T-helper 2 cell (primary cell): ENCODE data around the gene FETUB.

ENCODE experiments used
- DNase-seq, 5 experiments: peaks; one replicate each; pipeline versions ENCODE4 v3.0.0 to v3.0.0-alpha.2; 2012 to 2022

Gene FETUB

DNA sequence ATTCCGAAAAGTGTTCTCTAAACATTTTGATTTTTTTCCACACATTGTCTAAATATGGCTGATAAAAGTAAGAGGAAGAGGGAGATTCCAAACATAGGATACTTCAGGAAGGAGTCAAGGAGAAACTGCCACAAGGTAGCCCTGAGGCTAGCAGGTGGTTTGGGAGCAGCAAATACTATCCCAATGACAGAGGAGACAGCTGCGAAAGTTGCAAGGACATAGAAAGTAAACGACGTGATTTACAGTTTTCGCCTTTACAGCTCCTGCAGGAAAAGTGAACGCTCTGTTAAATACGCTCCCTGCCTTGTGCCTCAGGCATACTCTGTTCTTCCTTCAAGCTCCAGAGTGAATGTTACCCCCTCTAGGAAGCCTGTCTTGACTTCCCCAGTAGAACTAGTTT is 3.7 kb upstream of the FETUB start:
- DNase-seq, result no peak

DNA sequence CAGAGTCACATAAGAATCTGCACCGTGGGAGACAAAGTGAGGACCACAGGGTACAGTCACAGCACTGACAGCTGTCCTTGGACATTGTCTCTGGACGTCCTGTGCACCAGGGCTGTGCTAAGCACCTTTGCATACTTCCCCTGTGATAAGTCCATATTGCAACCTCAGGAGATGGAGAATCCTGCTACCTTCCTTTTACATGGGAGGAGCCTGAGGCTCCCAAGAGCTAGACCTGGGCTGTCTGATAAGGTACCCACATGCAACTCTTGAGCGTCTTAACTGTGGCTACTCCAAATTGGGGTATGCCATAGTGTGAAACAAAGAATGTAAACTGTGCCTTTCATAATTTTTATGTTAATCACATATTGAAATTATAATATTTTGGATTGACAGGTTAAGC is 2.5 kb upstream of the FETUB start:
- DNase-seq, result no peak

DNA sequence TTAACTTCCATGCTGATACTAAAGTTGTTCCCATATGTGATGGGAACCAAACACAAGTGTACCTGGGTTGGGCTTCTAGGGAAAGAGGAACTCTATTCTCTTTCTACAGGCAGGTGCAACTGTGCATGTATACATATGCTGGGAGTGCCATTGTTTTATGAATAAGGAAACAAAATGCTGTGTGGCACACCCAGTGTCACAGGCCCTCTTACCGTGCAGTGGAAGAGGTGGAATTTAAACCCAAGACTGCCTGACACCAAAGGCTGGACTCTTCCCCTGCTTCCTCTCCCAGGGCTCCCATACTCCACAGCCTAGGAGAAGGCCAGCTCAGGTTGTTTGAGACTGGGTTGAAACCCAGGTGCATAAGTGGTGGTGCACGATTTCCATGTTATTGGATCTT is 1.9 kb upstream of the FETUB start:
- DNase-seq, result no peak

DNA sequence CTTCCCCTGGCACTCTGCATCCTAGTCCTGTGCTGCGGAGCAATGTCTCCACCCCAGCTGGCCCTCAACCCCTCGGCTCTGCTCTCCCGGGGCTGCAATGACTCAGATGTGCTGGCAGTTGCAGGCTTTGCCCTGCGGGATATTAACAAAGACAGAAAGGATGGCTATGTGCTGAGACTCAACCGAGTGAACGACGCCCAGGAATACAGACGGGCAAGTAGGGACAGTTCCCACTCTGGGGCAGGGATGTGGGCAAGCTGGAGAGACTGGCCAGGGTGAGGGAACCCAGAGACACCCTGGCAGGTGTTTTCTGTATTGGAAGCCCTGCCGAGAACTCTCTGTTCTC is 247 bp downstream of the FETUB start:
- DNase-seq, result no peak

DNA sequence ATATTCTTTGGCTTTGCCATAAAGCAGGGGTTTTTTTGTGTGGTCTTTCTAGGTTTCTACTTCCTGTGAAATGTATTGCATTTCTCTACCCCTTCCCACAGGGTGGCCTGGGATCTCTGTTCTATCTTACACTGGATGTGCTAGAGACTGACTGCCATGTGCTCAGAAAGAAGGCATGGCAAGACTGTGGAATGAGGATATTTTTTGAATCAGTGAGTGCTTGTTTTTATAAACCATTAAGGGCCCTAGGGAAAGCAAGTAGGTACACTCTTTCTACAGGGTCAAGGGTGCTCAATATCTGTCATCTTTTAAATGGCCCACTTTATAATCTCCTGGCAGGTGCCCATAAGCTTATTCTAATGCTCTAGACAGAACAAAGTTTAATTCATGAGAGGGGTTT is 730 bp downstream of the FETUB start:
- DNase-seq, result no peak

DNA sequence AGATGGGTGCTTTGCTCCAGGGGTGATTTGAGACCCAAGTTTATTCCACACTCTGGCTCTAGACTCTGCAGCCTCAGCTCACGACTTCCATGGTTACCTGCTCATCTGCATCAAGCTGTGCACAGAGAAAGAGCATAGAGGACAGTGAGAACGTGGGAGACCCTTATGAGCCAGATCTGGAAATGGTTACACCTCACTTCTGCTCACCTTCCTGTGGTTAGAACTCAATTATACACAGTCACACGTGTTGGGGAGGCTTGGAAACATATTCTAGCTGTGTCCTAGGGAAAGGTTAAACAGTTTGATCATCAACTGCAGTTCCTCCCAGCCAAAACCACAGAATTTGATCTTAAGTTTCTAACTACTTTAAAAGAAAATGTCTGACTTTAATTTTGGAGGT is 1.8 kb downstream of the FETUB start:
- DNase-seq, result no peak

DNA sequence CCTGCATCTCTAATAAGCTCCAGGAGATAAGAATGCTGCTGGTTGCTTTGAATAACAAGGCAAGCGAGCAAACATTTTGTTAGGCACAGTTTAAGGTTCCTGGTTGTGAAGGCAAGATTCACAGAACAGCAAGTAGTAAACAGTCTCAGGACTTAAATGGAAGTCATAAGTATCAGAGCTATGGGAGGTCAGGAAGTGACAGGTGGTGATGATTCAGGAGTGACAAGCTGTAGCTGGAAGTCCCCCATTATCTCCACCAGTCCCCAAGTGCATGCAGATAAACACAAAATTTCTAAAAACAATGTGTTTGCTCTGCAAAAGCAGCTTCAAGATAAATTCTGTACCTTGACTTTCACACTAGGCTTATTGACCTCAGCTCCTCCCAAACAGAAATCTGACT is 3.3 kb downstream of the FETUB start:
- no peak for DNase-seq

DNA sequence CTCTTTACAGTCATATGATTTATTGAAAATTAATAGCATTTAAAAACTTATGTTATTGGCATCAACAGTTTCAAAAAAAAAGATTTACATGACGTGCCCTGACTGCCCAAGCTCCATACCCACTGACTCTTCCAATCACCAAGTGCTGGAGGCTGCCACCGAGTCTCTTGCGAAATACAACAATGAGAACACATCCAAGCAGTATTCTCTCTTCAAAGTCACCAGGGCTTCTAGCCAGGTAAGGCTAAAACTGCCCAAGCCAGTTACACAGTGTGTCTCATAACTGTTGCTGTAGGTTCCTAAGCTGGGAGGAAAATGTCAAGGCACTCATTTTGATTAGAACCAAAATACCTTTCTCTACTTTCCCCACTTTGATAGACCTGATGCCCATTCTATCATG is 4.5 kb downstream of the FETUB start:
- DNase-seq, result no peak

DNA sequence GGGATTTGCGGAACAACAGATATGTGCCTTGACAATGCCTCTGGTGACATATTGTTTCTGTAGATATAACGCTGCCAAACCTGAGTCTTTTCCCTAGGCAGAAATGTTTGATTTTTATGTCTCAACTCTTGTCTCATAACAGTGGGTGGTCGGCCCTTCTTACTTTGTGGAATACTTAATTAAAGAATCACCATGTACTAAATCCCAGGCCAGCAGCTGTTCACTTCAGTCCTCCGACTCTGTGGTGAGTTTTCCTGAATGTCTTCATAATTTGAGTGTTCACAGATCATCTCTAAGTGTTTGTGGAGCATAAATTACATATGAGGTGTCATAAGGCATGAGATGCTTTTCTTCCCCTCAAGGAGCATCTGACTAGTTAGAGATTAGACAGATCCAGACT is 5.9 kb downstream of the FETUB start:
- no peak for DNase-seq

DNA sequence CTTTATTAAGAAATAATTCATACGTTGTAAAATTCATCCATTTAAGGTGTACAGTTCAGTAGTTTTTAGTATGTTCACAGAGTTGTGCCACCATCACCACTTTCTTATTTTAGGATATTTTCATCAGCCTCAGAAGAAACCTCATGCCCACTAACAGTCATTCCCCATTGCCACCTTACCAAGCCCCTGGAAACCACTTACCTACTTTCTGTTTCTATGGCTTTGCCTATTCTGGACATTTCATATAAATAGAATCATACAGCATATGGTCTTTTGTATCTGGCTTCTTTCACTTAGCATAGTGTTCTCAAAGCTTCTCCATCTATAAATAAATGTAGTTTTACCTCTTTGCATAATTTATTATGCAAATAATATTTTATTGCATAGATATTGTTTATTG is 6.6 kb downstream of the FETUB start:
- DNase-seq, result no peak

DNA sequence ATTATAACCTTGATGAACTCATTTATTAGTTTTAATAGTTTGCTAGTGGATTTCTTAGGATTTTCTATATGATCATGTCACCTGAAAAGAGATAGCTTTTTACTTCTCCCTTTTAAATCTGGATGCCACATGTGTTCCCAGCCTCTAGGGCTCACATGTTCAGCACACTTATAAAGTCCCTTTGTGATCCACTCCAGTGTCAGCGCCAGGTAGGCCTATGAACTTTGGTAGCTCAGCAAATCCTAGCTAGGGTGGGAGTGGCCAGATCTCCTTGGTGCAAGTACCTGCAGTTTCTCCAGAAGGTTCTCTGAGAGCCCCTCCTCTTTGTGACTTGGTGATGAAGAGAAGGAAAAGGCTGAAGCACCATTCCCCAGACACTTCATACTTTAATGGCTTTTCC is 8.7 kb downstream of the FETUB start:
- no peak for DNase-seq

DNA sequence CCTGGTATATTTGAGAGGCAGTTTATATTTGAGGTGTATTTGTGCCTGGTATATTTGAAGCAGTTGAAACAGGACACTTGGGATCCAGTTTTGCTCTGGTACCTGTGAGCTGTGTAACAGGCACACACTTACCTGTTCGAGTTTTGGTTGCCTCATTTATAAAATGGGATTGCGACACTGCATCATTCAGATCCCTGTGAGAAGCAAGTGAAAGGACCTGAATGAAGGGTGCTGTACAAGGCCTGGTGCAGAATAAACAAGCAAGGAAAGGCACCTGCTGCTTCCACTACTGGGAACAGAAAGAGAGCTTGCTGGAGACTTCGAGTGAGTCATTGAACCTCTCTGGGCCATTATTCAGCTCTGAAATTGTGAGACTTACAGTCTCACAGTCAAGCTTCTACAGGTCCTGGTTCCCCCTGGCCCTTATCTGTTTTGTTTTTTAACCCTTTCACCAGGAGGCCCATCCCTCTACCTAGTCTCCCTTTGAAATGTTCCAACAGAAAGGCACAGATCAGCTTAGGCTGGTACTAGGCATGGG is 11.5 kb downstream of the FETUB start:
- no peak for DNase-seq

DNA sequence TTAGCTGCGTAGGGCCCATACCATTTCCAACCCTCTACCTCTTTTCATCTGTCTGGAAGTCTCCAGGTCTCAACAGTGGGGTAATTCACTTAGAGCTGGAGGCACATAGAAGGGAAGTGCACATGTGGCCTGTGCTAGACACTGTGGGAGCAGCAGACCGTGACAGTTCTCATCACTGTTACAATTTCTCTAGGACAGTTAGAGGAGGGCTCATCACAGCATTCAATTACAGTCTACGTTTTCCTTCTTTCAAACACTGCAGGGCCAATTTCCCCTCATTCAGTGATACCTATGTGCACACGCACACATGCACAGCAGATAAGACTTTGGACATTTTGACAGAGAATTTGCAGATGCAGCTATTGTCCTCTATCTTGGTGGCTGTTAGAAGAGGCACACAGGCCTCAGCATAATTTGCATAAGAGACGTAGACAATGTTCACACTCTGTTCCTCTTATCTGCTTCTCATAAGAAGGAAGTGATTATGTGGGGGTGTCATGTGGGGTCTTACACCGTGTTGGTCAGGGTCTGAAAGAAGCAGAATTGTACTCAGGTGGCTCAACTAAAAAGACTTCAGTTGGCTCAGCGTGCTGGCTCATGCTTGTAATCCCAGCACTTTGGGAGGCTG is 13.0 kb downstream of the FETUB start:
- no peak for DNase-seq

DNA sequence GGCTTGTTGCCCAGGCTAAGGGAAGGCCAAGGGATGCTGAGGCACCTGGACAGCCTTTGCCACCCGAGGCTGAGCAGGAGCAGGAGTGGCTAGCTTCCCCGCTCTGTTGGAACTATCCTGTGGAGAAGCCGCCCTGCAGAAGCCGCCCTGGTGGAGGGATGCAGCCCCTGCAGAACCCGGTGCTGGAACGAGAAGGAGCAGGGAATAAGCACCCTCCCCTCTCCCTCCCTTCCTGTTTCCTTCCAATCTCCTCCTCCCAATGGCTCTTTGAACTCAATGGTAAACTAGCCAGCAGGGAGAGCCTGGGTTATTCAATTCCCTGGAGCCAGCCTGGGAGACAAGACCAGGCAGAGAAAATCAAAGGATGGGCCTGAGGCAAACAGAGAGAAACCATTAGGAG is 13.8 kb downstream of the FETUB start:
- no peak for DNase-seq

DNA sequence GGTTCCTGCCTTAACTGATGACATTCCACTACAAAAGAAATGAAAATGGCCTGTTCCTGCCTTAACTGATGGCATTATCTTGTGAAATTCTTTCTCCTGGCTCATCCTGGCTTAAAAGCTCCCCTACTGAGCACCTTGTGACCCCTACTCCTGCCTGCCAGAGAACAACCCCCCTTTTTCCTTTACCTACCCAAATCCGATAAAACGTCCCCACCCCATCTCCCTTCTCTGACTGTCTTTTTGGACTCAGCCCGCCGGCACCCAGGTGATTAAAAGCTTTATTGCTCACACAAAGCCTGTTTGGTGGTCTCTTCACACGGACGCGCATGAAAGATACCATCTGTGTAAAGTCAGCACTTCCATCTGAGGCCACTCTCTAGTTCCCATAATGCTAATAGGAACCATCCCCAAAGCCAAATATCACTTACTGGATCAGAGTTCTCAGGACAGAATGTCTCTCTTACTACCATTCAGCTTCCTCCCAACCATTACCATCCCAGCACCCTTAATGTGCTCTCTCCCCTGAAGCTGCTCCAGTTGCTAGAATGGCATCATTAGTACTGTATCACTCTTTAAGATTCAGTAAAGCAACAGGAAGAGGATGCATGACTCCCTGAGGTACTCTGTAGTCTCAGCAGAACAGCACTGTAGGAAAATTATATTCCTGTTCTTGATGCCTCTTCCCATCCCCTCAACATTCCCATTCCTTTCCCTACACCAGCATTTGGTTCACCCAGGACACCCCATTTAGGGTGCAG is 23.3 kb downstream of the FETUB start:
- DNase-seq, result no peak

DNA sequence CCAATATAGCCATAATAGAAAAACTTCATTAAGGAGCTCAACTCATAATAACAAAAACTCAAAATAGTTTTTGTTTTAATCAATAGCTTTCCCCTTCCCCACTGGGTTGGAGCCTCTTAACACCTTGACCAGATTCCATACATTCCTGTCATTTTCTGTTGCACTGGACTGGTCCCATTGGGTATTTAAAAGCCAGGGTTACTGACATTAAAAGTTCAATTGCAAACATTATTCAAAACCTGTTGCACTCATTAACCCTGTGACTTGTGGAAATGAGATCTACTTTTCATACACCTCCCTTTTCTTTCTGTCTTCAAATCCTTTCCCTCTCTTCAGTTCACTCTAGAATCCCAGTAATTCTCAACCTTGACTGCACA is 23.9 kb downstream of the FETUB start:
- no peak for DNase-seq

DNA sequence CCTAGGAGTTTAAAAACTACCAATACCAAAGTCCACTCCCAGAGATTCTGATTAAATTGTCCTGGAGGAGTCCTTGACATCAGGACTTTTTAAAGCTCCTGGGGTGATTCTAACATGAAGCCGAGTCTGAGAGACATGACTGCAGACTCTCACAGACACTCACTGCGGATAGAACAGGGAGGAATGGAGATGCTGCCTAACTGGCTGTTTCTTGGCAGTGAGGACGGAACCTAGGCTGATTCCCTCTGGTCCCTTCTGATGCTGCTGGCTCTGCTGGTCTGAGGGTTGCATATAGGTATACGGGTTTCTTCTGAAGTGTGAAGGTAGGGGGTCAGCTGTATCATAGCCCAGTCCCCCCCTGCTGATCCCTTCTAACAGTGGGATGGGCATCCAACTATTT is 24.3 kb downstream of the FETUB start:
- DNase-seq, result no peak

DNA sequence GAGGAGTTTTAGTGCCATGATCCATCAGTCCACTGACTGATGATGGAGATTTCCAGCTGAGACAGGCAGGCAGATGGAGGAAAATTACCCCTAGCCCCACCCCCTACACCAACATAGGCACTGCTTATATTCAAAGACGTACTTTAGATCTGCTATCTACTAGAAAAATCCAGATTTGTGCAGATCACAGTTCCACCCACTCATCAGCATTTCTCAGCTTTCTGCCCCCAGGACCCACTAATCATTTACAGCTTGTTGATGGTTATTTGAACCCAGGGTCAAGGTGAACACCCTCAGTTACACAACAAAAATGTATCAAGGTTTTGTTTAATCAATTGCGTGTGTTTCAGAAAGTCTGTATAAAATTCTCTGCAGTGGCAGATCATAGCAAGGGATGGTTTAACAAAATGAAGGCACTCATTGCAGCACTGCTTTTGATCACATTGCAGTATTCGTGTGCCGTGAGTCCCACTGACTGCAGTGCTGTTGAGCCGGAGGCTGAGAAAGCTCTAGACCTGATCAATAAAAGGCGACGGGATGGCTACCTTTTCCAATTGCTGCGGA is 25.5 kb downstream of the FETUB start, which contains the start of gene HRG:
TSS of gene HRG (plus strand) at position 390 of the 564 bp plus-strand sequence. CDS start at position 408, 18 bp downstream.
- DNase-seq, result no peak

DNA sequence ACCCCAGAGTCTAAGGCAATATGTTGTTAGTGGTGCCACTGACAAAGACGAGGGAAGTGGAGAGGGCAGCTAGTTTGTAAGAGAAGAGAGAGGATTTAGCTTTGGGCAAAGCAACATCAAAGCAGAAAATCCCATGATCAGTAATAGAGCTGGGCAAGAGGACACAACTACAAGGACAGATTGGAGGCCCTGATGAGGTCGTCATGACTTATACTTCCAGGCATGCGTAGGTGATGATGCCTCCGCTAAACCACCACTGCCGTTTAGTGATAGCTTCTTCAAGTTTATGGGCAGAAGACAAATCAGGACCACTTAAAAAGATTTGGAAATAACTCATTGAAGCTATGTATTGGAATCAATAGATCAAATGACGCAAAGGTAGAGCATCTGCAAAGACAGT is 28.2 kb downstream of the FETUB start:
- DNase-seq, result no peak

DNA sequence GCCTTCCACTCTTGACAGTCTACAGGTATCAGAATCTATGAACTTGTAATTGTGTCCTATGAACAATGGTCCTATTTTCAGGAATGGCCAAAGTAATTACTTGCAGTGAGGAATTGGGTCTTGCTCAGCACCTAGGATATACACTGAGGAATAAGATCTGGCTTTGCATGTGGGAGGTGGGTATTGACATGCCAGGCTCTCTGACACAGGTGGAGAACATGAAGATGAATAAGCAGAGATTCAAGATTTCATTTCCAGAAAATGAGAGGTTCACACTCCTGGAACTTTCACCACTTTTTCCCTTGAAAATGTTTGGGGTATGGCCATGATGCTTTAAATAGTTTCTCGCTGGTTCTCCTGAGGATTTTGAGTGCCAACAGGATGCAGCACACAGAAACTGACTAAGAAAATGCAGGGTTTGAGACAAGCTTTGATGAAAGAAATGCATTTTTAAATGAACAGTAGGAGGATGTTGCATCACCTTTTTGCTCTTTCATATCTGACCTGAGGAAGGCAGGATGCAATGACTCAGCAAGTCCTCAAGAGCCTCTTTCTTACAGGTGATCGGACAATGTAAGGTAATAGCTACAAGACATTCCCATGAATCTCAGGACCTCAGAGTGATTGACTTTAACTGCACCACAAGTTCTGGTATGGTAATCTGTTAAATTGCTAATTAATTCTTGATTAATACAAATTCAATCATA is 29.3 kb downstream of the FETUB start:
- DNase-seq, result peak in 1 of 5 experiments; percentile 35

DNA sequence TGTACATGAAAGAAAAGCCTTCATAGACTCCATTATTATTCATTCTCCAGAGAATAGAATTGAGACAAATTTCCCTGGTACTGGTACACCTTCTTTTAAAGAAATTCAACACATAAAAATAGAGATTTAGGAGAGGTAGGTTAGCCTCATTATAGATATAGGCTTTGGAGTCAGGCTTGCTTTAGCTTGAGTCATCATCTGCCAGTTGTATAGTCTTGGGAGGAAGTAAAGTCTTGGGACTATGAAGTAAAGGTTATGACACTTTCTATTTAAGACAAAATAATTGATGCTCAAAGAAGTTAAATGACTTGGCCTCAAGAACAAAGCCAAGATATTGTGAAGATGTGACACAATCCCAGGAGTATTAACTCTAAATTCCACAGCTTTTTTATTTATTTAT is 30.0 kb downstream of the FETUB start:
- DNase-seq, result no peak

DNA sequence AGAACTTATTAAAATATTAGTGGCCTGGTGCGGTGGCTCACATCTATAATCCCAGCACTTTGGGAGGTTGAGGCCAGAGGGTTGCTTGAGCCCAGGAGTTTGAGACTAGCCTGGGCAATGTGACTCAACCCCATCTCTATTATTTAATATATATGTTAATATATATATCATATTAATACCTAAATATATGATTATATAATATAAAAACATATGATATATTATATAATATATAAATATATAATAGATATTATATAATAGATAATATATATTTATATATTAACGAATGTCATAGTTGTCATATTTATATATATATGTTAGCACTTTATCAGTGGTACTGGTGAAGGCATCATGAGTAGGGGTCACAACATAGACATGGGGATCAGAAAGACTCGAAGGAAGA is 30.9 kb downstream of the FETUB start:
- no peak for DNase-seq

DNA sequence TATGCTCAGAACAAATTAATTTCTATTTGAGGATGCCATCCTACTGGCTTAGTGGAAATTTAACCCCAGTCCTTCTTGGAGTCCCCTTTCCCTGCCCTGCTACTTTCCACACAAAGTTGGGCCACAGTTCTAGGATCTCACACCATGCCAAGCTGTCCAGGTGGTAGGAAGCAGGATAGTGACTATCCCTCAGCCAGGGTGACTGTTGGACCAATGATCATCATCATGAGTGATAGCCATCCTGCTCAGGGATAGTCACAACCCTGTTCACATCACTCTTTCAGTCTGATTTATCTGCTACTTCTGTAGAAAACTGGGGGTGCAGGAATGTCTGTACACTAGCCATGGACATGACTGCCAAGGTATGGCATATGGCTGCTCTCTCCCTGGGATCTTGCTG is 38.4 kb downstream of the FETUB start:
- no peak for DNase-seq

DNA sequence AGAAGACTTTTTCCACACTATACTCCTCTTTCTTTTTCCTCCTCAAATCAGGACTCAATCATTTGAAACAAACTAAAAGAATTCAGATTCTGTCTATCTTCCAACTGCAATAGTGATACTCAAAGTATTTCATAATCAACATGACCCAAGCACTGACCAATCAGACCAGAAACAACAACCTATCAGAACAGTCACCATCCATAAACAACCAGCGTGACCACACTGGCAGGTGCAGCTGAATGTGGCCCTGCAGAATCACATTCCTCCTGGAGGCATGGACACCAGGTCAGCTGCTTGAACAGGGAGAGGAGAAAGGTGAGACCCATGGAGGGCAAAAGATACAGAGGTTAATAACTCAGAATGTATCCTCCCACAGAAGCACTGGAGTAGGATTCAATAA is 39.0 kb downstream of the FETUB start:
- no peak for DNase-seq
